Mammary epithelial cell (primary cell): ENCODE data around the gene FBXO28.

Source experiments
- EZH2 ChIP-seq: IDR thresholded peaks from 2 replicates; pipeline ENCODE4 v1.6.1; 2012; ENCODE audit warnings: low read length, inconsistent platforms, borderline replicate concordance
- TF ChIP-seq, protein P1 (sequence below), 2 donors: IDR thresholded peaks in 1 of 2; conservative IDR thresholded peaks in 1 of 2; 2 replicates each; pipeline ENCODE4 v1.5.1; 2011 to 2012; ENCODE audit warnings: inconsistent platforms in 2 of 2, low read length in 2 of 2, mild to moderate bottlenecking in 2 of 2, control low read depth in 1 of 2, low read depth in 1 of 2; ENCODE audit not compliant: insufficient read depth in 1 of 2; ENCODE audit errors: extremely low read depth in 1 of 2

- TF ChIP-seq, protein P1, sequence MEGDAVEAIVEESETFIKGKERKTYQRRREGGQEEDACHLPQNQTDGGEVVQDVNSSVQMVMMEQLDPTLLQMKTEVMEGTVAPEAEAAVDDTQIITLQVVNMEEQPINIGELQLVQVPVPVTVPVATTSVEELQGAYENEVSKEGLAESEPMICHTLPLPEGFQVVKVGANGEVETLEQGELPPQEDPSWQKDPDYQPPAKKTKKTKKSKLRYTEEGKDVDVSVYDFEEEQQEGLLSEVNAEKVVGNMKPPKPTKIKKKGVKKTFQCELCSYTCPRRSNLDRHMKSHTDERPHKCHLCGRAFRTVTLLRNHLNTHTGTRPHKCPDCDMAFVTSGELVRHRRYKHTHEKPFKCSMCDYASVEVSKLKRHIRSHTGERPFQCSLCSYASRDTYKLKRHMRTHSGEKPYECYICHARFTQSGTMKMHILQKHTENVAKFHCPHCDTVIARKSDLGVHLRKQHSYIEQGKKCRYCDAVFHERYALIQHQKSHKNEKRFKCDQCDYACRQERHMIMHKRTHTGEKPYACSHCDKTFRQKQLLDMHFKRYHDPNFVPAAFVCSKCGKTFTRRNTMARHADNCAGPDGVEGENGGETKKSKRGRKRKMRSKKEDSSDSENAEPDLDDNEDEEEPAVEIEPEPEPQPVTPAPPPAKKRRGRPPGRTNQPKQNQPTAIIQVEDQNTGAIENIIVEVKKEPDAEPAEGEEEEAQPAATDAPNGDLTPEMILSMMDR (conservative IDR thresholded peaks at IDR 0.05 in 1 of 2, IDR thresholded peaks at IDR 0.05 in 1 of 2; ENCODE audit: extremely low read depth in 1 of 2, insufficient read depth in 1 of 2, low read depth in 1 of 2, low read length in 2 of 2), result no peak
- TF ChIP-seq EZH2, result no peak
Observed at GRCh38 chr1:224137518-224137917, 23.6 kb downstream of the FBXO28 start.
